Activated CD8-positive, alpha-beta T cell treated with anti-CD3 and anti-CD28 coated beads, Interleukin-2, amount 10 ng/mL, durations not matched to agents 7 days and 5 days (primary cell): Measurements from ENCODE around the gene KSR1. TPM values are rescaled to one million over a fixed set of nuclear protein-coding genes. Genes with fewer than 3 reads are reported as not detected.
A peak's percentile ranks its signal among the peaks of the same experiment; 100 is the strongest.

Experiments
- ATAC-seq: fragments of 150-1000 bp; cut with Tn5 transposase; one replicate; pipeline ENCODE4 v1.10.0; 2021; ENCODE audit warnings: moderate library complexity
- CTCF ChIA-PET: fragments of 350-600 bp; sonication (Branson Sonifier 250); formaldehyde crosslinking; loops from one replicate; lab custom pipeline; 2021; ENCODE audit warnings: antibody characterized with exemption; lab: Charles Lee
- POLR2A ChIA-PET: fragments of 350-600 bp; sonication (Branson Sonifier 250); formaldehyde crosslinking; loops from one replicate; lab custom pipeline; 2021; ENCODE audit warnings: antibody characterized with exemption; lab: Charles Lee
- DNase-seq: peaks from one replicate; pipeline ENCODE4 v3.0.0-alpha.2; 2020
- H3K27ac Mint-ChIP-seq: one replicate; pipeline ENCODE4 v1.8.0; 2021; ENCODE audit warnings: mild to moderate bottlenecking, mixed read lengths
- H3K27me3 Mint-ChIP-seq: one replicate; pipeline ENCODE4 v1.8.0; 2021; ENCODE audit warnings: low read depth, mixed read lengths
- H3K36me3 Mint-ChIP-seq: one replicate; pipeline ENCODE4 v1.8.0; 2021; ENCODE audit warnings: low read depth, mixed read lengths
- H3K4me1 Mint-ChIP-seq: one replicate; pipeline ENCODE4 v1.8.0; 2021; ENCODE audit warnings: low read depth, mixed read lengths
- H3K4me3 Mint-ChIP-seq: one replicate; pipeline ENCODE4 v1.8.0; 2021; ENCODE audit warnings: mild to moderate bottlenecking, mixed read lengths
- H3K9me3 Mint-ChIP-seq: one replicate; pipeline ENCODE4 v1.8.0; 2022; ENCODE audit warnings: mixed read lengths; ENCODE audit not compliant: insufficient read depth
- total RNA-seq, 2 experiments: library from RNA; stranded (reverse); gene quantifications; one replicate each; pipeline ENCODE4 v1.2.3, GENCODE V29; 2021

Gene KSR1
- total RNA-seq, 2 experiments from 2014 or later = 45.3 to 45.8 TPM

DNA sequence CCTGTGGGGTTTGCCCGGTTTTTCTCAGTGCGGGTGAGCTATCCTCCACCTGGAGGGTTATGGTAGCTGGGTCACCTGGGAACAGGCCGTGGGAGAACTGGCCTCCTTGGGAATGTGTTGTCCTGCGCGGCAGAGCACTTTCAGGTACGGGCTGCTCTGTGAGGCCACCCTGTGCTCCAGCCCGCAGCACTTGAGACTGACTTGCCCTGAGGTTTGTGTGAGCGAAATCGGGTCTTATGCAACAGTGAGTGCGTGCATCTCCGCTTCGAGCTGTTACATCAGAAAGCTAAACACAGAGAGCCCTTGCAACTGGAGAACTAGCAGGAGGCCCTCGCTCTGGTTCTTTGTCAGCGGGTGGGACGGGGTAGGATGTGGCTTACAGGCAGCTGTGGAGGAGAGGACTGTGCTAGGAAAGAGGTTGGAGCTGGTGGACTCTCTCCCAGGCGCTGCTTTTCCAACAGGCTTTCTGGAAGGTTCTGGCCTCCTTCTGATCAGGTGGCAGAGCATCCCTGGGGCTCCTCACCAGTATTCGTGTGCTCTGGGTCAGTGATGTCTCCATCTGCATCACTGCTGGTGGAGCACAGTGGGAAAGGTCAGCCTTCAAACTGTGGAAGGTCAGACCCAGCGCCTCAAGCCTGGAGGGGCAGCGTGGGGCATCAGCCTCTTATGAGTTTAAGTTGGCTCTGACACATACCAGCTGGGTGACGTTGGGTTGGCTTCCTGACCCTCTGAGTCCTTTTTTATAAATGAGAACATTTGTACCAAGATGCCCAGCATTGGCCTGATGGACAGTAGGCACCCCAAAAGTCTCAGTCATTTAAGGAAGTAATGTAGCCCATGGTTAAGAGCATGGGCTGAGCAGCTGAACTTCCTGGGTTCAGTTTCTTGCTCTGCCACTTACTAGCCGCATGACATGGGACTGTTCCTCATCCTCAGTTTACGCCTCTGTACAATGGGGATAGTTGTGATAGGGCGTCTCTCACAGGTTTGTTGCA, 76.3 kb downstream of the KSR1 start:
- POLR2A ChIA-PET = interaction anchor here (1.1 to 2.2 kb wide), 2 partner anchors 12 kb away, joined by 3 to 8 read pairs; no protein-coding TSS in a partner anchor
- peaks cover 5% of the 10 kb centered on the region for H3K36me3 Mint-ChIP-seq
- peaks cover 81% of the 10 kb centered on the region for H3K4me1 Mint-ChIP-seq
- ATAC-seq (no peak), DNase-seq (no peak)
- H3K4me3 Mint-ChIP-seq = no peak overlapping the region
- H3K27ac Mint-ChIP-seq = no peak overlapping the region
- no peaks in the 10 kb centered on the region for H3K9me3 Mint-ChIP-seq
- CTCF ChIA-PET = no interaction called here
- H3K27me3 Mint-ChIP-seq = no peaks in the 10 kb centered on the region

DNA sequence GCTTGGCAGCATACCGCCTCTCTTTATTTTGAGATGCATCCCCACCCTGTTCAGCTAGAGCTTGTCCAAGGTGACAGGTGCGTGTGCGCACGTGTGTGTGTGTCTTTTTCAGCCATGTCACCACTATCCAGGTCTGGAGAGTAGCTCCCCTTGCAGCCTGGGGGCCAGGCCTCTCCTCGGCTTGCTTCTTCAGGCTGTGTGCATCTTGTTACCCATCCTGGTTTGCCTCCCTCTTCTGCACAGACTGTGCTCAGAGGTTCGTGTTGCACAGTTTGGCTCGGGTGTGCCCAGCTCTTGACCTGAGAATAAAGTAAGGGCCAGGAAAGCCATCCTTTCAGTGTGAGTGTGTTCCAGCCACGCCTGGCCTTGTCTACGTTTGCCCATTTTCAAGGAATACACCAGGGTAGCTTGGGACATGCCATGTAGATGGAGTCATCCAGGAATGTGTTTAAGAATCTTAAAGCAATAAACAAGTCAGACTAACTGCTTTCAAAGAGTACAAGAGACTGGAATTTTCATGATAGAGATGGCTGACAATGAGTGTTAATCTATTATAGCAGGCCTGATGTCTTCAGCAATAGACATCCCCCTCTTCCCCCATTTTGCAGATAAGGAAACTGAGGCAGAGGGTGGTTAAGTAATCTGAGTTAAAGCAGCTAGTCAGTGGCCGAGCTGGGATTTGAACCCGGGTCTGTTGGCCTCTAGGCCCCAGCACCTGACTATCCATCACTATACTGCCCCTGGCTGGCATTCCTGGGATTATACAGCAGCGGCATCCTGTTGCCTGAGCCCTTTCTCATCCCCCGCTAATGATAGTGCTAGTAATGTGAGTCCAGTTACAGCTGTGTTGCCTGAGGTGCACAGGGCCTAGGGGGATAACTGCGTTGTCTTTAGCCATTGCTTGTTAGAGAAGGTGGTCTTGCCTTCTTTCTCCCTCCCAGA, 77.9 kb downstream of the KSR1 start:
- ChIA-PET CTCF (interaction anchor here (0.8 to 1.0 kb wide), 4 partner anchors 8 to 46 kb away, joined by 3 read pairs; no protein-coding TSS in a partner anchor), POLR2A (interaction anchor here (2.2 kb wide), 1 partner anchor 10 kb away, joined by 8 read pairs; no protein-coding TSS in a partner anchor)
- Mint-ChIP-seq H3K4me3 (no peak overlapping the region), H3K36me3 (peaks cover 5% of the 10 kb centered on the region), H3K4me1 (peaks cover 71% of the 10 kb centered on the region), H3K9me3 (no peaks in the 10 kb centered on the region), H3K27me3 (no peaks in the 10 kb centered on the region), H3K27ac (no peak overlapping the region)
- DNase-seq = no peak
- no peak for ATAC-seq

- Mint-ChIP-seq H3K4me3 (no peak overlapping the region), H3K27ac (peak overlapping the region; percentile 68), H3K4me1 (peaks cover 70% of the 10 kb centered on the region), H3K27me3 (no peaks in the 10 kb centered on the region), H3K36me3 (peaks cover 3% of the 10 kb centered on the region), H3K9me3 (no peaks in the 10 kb centered on the region)
- POLR2A ChIA-PET = interaction anchor here (0.5 kb wide), 1 partner anchor 13 kb away, joined by 3 read pairs; no protein-coding TSS in a partner anchor
- CTCF ChIA-PET = no interaction called here
- DNase-seq (no peak), ATAC-seq (no peak)
Measured at GRCh38 chr17:27535178-27535928, 79.1 kb downstream of the KSR1 start.

- peak overlapping the region; percentile 68 for H3K27ac Mint-ChIP-seq
- ATAC-seq (no peak), DNase-seq (no peak)
- H3K4me1 Mint-ChIP-seq = peaks cover 69% of the 10 kb centered on the region
- ChIA-PET CTCF (no interaction called here), POLR2A (interaction anchor here (0.5 kb wide), 1 partner anchor 13 kb away, joined by 3 read pairs; no protein-coding TSS in a partner anchor)
- peaks cover 3% of the 10 kb centered on the region for H3K36me3 Mint-ChIP-seq
- H3K4me3 Mint-ChIP-seq = no peak overlapping the region
- H3K9me3 Mint-ChIP-seq = no peaks in the 10 kb centered on the region
- H3K27me3 Mint-ChIP-seq = no peaks in the 10 kb centered on the region
Measured at GRCh38 chr17:27535975-27536374, 79.7 kb downstream of the KSR1 start.

GRCh38 chr17:27536781-27537180, 80.5 kb downstream of the KSR1 start:
- Mint-ChIP-seq H3K36me3 (peaks cover 3% of the 10 kb centered on the region), H3K27me3 (no peaks in the 10 kb centered on the region), H3K4me3 (peak overlapping the region; percentile 9), H3K9me3 (no peaks in the 10 kb centered on the region), H3K27ac (peak overlapping the region; percentile 39), H3K4me1 (peaks cover 71% of the 10 kb centered on the region)
- POLR2A ChIA-PET = no interaction called here
- CTCF ChIA-PET = no interaction called here
- DNase-seq (peak; percentile 48), ATAC-seq (peak; percentile 63)

DNA sequence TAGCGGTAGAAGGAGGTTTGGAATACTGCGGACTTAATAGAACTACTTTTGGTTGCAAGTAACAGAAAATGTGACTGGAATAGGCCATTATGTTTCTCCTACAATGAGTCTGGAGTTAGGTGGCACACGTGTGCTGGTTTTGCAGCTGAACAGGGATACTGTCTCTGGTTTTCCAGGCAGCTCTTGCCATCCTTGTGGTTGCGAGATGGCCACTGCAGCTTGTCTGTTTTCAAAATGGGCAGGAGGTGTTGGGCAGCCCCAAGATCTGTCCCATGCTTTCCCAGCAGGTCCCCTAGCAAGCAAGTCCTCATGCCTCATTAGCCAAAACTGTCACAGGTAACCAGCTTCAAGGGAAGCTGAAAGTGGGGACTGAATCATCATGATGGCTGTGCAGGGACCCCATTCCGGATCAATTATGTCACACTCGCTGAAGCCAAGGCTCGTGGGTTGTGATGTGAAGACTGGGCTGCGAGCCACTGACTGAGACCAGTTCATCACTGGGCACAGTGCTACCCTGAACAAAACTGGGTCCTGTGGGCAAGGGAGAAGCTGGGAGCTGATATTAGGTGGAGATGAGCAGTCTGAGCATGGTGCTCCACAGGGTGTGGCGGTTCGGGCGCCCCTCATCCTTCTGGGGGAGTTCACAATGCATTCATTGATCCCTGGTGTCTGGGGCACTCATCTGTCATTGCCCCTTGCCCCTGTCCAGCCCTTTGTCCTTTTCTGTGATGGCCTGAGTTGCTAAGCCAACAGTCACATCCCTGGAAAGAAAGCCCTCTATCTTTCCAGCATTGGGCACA, 82.1 kb downstream of the KSR1 start:
- Mint-ChIP-seq H3K36me3 (peaks cover 3% of the 10 kb centered on the region), H3K9me3 (no peaks in the 10 kb centered on the region), H3K27me3 (no peaks in the 10 kb centered on the region), H3K4me3 (no peak overlapping the region), H3K4me1 (peaks cover 73% of the 10 kb centered on the region), H3K27ac (no peak overlapping the region)
- ChIA-PET CTCF (no interaction called here), POLR2A (no interaction called here)
- DNase-seq (no peak), ATAC-seq (no peak)

GRCh38 chr17:27539152-27539551, 82.9 kb downstream of the KSR1 start:
- peaks cover 3% of the 10 kb centered on the region for H3K36me3 Mint-ChIP-seq
- ChIA-PET CTCF (interaction anchor here (1.1 to 1.6 kb wide), 2 partner anchors 21 to 62 kb away, joined by 3 to 4 read pairs; no protein-coding TSS in a partner anchor), POLR2A (no interaction called here)
- ATAC-seq = no peak
- H3K4me1 Mint-ChIP-seq = peaks cover 74% of the 10 kb centered on the region
- H3K9me3 Mint-ChIP-seq = no peaks in the 10 kb centered on the region
- no peak overlapping the region for H3K4me3 Mint-ChIP-seq
- no peak for DNase-seq
- H3K27me3 Mint-ChIP-seq = no peaks in the 10 kb centered on the region
- no peak overlapping the region for H3K27ac Mint-ChIP-seq

DNA sequence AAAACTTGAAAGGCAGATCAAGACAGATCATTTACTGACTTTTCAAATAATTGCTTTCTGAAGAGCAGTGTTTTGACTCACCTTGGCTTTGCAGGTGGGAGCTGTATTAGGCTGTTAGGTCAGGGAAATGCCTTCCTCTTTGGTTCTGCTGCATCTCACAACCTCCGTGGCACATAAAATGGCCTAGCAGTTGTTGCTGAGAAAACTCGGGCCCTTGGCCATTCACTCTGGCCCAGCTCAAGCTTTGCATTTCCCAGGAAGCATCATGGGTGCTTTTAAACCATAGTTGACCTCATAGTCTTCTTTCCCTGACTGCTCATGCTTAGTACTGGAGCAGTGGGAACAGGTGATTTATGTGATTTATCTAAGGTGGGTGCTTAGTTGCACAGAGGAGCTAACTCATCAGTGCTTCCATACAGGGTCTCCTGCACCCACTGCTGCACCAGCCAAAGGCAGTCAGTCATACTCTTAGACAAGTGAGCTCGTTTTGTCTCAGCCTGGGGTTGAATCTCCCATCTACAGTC, 83.6 kb downstream of the KSR1 start:
- no peak for ATAC-seq
- CTCF ChIA-PET = interaction anchor here (0.9 to 1.6 kb wide), 4 partner anchors 22 to 73 kb away, joined by 3 to 4 read pairs (median 3); no protein-coding TSS in a partner anchor
- H3K4me3 Mint-ChIP-seq = no peak overlapping the region
- H3K9me3 Mint-ChIP-seq = no peaks in the 10 kb centered on the region
- H3K36me3 Mint-ChIP-seq = peaks cover 3% of the 10 kb centered on the region
- H3K4me1 Mint-ChIP-seq = peaks cover 81% of the 10 kb centered on the region
- no peaks in the 10 kb centered on the region for H3K27me3 Mint-ChIP-seq
- no peak overlapping the region for H3K27ac Mint-ChIP-seq
- POLR2A ChIA-PET = no interaction called here
- no peak for DNase-seq

DNA sequence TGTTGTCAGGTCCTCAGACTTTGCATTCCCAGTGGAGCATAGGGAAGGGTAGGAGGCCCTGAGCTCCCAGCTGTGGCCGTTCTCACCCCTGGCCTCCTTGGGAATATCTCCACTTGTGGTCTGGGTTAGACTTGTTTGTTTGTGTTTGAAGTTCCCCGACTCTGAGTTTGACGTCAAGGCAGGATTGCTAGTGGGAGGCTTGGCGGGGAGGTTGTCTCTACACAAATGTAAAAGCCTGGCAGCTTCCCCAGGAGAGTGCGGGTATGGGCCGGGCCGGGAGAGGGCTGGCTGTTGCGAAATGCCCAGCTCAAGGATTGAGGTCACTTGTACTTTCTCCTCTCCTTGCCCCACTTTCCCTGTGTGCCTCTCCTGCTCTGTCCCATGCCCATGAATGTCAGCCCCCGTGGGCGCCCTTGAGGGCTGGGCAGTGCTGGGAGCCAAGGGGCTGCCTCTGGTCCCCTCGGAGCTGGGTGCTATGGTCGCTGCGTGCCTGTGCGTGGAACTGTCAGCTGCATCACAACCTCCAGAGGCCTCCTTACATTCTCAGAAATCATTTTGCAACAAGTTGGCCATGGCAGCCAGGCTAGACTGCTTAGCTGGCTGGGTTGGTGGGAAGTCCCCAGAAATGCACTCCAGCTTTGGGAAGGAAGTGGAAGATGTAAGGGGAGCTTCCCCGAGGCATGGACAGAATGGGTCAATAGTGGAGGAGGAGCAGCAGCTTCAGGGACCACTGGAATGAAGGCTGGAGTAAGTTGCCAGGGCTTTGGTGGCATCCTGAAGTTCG, 84.3 kb downstream of the KSR1 start:
- Mint-ChIP-seq H3K9me3 (no peaks in the 10 kb centered on the region), H3K27ac (no peak overlapping the region), H3K36me3 (peaks cover 3% of the 10 kb centered on the region), H3K4me1 (peaks cover 83% of the 10 kb centered on the region), H3K27me3 (no peaks in the 10 kb centered on the region), H3K4me3 (no peak overlapping the region)
- DNase-seq (no peak), ATAC-seq (no peak)
- ChIA-PET POLR2A (no interaction called here), CTCF (interaction anchor here (0.9 to 1.6 kb wide), 4 partner anchors 23 to 74 kb away, joined by 3 to 4 read pairs (median 3); no protein-coding TSS in a partner anchor)
